HepG2 (cell line): ENCODE measurements around the gene MPV17L2. TPM values are rescaled to one million over a fixed set of nuclear protein-coding genes. Genes with fewer than 3 reads are reported as not detected.

Source experiments
- AGO1 ChIP-seq: fragments of 200-400 bp; formaldehyde crosslinking; IDR thresholded peaks from 2 replicates; pipeline ENCODE4 v1.6.1; 2017; ENCODE audit warnings: mild to moderate bottlenecking, low read depth, low read length, moderate library complexity; ENCODE audit not compliant: poor library complexity, severe bottlenecking
- AKNA ChIP-seq: sonication (generic); formaldehyde crosslinking; IDR thresholded peaks from 2 replicates; pipeline ENCODE4 v1.4.0; 2020; ENCODE audit warnings: missing genetic modification reagents, borderline replicate concordance
- ARNTL ChIP-seq: sonication (generic); formaldehyde crosslinking; IDR thresholded peaks from 2 replicates; pipeline ENCODE4 v1.4.0; 2020; ENCODE audit warnings: mild to moderate bottlenecking, missing genetic modification reagents
- FOXP1 ChIP-seq, 2 experiments: fragments of 450-650 bp in 1 of 2; IDR thresholded peaks; 2 replicates each; pipeline ENCODE4 v1.6.1; 2017 to 2018; ENCODE audit warnings: antibody characterized with exemption in 1 of 2
- HIC2 ChIP-seq: sonication (generic); formaldehyde crosslinking; IDR thresholded peaks from 2 replicates; pipeline ENCODE4 v1.9.0; 2022; ENCODE audit warnings: low read depth, missing genetic modification reagents
- MAF1 ChIP-seq: sonication (generic); formaldehyde crosslinking; IDR thresholded peaks from 2 replicates; pipeline ENCODE4 v1.5.0; 2020; ENCODE audit warnings: missing genetic modification reagents, borderline replicate concordance
- SIX4 ChIP-seq: sonication (generic); formaldehyde crosslinking; IDR thresholded peaks from 2 replicates; pipeline ENCODE4 v1.4.0; 2020; ENCODE audit warnings: missing genetic modification reagents
- SOX13 ChIP-seq, 3 experiments: fragments of 450-650 bp in 1 of 3; sonication (generic) in 1 of 3; formaldehyde crosslinking in 1 of 3; IDR thresholded peaks in 2 of 3; conservative IDR thresholded peaks in 1 of 3; 2 replicates each; pipeline versions ENCODE4 v1.5.0 to v1.6.1; 2016 to 2020; ENCODE audit warnings: antibody characterized with exemption in 1 of 3, mild to moderate bottlenecking in 1 of 3, missing compliant biosample characterization in 1 of 3, missing genetic modification reagents in 1 of 3, moderate library complexity in 1 of 3
- TEAD2 ChIP-seq: sonication (generic); formaldehyde crosslinking; IDR thresholded peaks from 2 replicates; pipeline ENCODE4 v1.9.0; 2021; ENCODE audit warnings: missing genetic modification reagents
- TRAFD1 ChIP-seq: sonication (generic); formaldehyde crosslinking; IDR thresholded peaks from 2 replicates; pipeline ENCODE4 v1.5.1; 2020; ENCODE audit warnings: missing genetic modification reagents, mild to moderate bottlenecking, borderline replicate concordance
- ZBTB37 ChIP-seq: sonication (generic); formaldehyde crosslinking; IDR thresholded peaks from 2 replicates; pipeline ENCODE4 v1.4.0; 2020; ENCODE audit warnings: mild to moderate bottlenecking, missing genetic modification reagents
- ZC3H4 ChIP-seq: sonication (generic); formaldehyde crosslinking; IDR thresholded peaks from 2 replicates; pipeline ENCODE4 v1.4.0; 2020; ENCODE audit warnings: missing genetic modification reagents, borderline replicate concordance
- ZNF441 ChIP-seq: sonication (generic); formaldehyde crosslinking; IDR thresholded peaks from 2 replicates; pipeline ENCODE4 v1.7.0; 2021; ENCODE audit warnings: missing genetic modification reagents, borderline replicate concordance
- ZNF576 ChIP-seq: sonication (generic); formaldehyde crosslinking; IDR thresholded peaks from 2 replicates; pipeline ENCODE4 v1.4.0; 2020; ENCODE audit warnings: mild to moderate bottlenecking, missing genetic modification reagents
- ZNF597 ChIP-seq: sonication (generic); formaldehyde crosslinking; IDR thresholded peaks from 2 replicates; pipeline ENCODE4 v1.5.0; 2020; ENCODE audit warnings: missing genetic modification reagents
- ZNF703 ChIP-seq: sonication (generic); formaldehyde crosslinking; IDR thresholded peaks from 2 replicates; pipeline ENCODE4 v1.5.1; 2020; ENCODE audit warnings: missing genetic modification reagents, mild to moderate bottlenecking, moderate library complexity, borderline replicate concordance
- polyA plus RNA-seq, 8 experiments: library from polyadenylated mRNA; depleted of rRNA in 3 of 8; stranded (reverse) in 7 of 8; unstranded in 1 of 8; fragments of >200 nt; fragmentation: Illumina TruSeq in 4 of 8; extraction: Trizol in 4 of 8; gene quantifications; 2 replicates each; pipeline versions ENCODE4 v1.2.1 to v1.2.3, GENCODE V29; 2011 to 2016; ENCODE audit warnings: low read depth in 4 of 8, missing spikeins in 1 of 8, mixed read lengths in 1 of 8; ENCODE audit not compliant: insufficient read depth in 1 of 8
- total RNA-seq, 5 experiments: library from RNA; depleted of rRNA; stranded (reverse); fragments of >200 nt; fragmentation: Illumina TruSeq; extraction: Trizol; gene quantifications; 2 replicates each; pipeline ENCODE4 v1.2.3, GENCODE V29; 2016; ENCODE audit warnings: low read depth in 1 of 5

Gene MPV17L2
- total and polyA plus RNA-seq, 2 of the 13 experiments (the other 11 are each of a cell fraction or from before 2014, with no cell fraction given) = 13.6 to 16.7 TPM

- no peak for TF ChIP-seq SOX13 (IDR thresholded peaks at IDR 0.05)
- TF ChIP-seq SOX13 (CRISPR knock-in tag; conservative IDR thresholded peaks at IDR 0.05 in 1 of 2, IDR thresholded peaks at IDR 0.05 in 1 of 2) = peak in 1 of 2 experiments; percentile 21; a peak in 1 of 4 replicates
- no peak for TF ChIP-seq ZNF441 (CRISPR knock-in tag)
- no peak for TF ChIP-seq MAF1 (CRISPR knock-in tag)
- no peak for TF ChIP-seq ARNTL (CRISPR knock-in tag)
- TF ChIP-seq HIC2 = peak; percentile 43; the same call in 1 of the 2 replicates
- no peak for TF ChIP-seq SIX4 (CRISPR knock-in tag)
- TF ChIP-seq TRAFD1 (CRISPR knock-in tag) = no peak
- no peak for TF ChIP-seq ZBTB37 (CRISPR knock-in tag)
- no peak for TF ChIP-seq ZNF597 (CRISPR knock-in tag)
- no peak for TF ChIP-seq ZNF576
- no peak for TF ChIP-seq AKNA (CRISPR knock-in tag)
- no peak for TF ChIP-seq ZNF703 (CRISPR knock-in tag)
- no peak for TF ChIP-seq TEAD2 (CRISPR knock-in tag)
- TF ChIP-seq AGO1 = no peak
- no peak for TF ChIP-seq ZC3H4 (CRISPR knock-in tag)
- no peak for TF ChIP-seq FOXP1 (IDR thresholded peaks at IDR 0.05)
- TF ChIP-seq FOXP1 (CRISPR knock-in tag; IDR thresholded peaks at IDR 0.05) = no peak
Measured at GRCh38 chr19:18225702-18226468, 32.9 kb downstream of the MPV17L2 start, which contains the start of gene PDE4C (continued).
